ENCODE results near the gene ASPSCR1. TPM values are rescaled to one million over a fixed set of nuclear protein-coding genes. Genes with fewer than 3 reads are reported as not detected.
A peak's percentile ranks its signal among the peaks of the same experiment; 100 is the strongest.

Gene ASPSCR1
- total and polyA plus RNA-seq, 2 of the 13 experiments (the other 11 are each of a cell fraction or from before 2014, with no cell fraction given) = 274 to 314 TPM

DNA sequence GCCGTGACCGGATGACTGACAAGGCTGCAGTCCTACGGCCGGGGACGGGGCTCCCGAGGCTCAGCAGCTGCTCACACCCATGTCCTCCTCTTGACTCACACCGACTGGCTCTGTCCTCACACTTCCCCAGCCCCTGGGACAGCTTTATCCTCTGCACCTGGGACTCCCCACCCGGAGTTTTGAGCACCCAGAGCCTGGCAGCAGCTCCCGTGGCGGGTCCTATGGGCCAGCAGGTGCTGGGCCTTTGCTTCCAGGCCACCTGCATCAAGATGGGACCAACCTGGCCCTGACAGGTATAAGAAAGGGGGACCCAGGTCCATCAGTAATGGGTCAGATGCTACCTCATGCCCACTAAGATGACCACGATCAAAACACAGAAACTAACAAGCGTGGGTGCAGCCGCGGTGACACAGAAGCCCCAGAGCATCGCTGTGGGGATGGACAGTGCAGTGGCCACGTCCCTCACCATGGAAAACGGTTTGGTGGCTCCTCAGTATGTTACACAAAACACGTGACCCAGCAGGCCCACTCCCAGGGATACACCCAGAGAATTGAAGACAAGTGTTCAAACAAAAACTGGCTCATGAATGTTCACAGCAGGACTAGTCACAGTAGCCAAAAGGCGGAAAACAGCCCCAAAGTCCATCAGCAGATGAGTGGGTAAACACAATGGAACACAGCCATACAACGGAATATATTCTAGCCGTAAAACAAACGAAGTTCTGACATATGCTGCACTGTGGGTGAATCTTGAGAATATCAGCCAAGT is 13.2 kb upstream of the ASPSCR1 start (continued):
- TF ChIP-seq, protein P1, sequence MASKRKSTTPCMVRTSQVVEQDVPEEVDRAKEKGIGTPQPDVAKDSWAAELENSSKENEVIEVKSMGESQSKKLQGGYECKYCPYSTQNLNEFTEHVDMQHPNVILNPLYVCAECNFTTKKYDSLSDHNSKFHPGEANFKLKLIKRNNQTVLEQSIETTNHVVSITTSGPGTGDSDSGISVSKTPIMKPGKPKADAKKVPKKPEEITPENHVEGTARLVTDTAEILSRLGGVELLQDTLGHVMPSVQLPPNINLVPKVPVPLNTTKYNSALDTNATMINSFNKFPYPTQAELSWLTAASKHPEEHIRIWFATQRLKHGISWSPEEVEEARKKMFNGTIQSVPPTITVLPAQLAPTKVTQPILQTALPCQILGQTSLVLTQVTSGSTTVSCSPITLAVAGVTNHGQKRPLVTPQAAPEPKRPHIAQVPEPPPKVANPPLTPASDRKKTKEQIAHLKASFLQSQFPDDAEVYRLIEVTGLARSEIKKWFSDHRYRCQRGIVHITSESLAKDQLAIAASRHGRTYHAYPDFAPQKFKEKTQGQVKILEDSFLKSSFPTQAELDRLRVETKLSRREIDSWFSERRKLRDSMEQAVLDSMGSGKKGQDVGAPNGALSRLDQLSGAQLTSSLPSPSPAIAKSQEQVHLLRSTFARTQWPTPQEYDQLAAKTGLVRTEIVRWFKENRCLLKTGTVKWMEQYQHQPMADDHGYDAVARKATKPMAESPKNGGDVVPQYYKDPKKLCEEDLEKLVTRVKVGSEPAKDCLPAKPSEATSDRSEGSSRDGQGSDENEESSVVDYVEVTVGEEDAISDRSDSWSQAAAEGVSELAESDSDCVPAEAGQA (IDR thresholded peaks at IDR 0.05; ENCODE audit: low read depth) = no peak
- TF ChIP-seq, protein P1 (CRISPR knock-in tag; IDR thresholded peaks at IDR 0.05; ENCODE audit: borderline replicate concordance) = no peak
- TF ChIP-seq, protein P2, sequence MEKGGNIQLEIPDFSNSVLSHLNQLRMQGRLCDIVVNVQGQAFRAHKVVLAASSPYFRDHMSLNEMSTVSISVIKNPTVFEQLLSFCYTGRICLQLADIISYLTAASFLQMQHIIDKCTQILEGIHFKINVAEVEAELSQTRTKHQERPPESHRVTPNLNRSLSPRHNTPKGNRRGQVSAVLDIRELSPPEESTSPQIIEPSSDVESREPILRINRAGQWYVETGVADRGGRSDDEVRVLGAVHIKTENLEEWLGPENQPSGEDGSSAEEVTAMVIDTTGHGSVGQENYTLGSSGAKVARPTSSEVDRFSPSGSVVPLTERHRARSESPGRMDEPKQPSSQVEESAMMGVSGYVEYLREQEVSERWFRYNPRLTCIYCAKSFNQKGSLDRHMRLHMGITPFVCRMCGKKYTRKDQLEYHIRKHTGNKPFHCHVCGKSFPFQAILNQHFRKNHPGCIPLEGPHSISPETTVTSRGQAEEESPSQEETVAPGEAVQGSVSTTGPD (CRISPR knock-in tag; IDR thresholded peaks at IDR 0.05) = peak; percentile 55; the same call in 1 of the 2 replicates
- TF ChIP-seq MEIS2 (CRISPR knock-in tag; IDR thresholded peaks at IDR 0.05) (no peak), RFXANK (CRISPR knock-in tag; IDR thresholded peaks at IDR 0.05) (no peak), ZMYM3 (CRISPR knock-in tag; IDR thresholded peaks at IDR 0.05) (no peak), MBD4 (IDR thresholded peaks at IDR 0.05; ENCODE audit: borderline replicate concordance, low read length) (no peak), ETV5 (CRISPR knock-in tag; IDR thresholded peaks at IDR 0.05; ENCODE audit: borderline replicate concordance) (no peak; the same call in 1 of the 2 replicates), ZNF30 (CRISPR knock-in tag; IDR thresholded peaks at IDR 0.05) (no peak)
- TF ChIP-seq, protein P3, sequence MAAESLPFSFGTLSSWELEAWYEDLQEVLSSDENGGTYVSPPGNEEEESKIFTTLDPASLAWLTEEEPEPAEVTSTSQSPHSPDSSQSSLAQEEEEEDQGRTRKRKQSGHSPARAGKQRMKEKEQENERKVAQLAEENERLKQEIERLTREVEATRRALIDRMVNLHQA (CRISPR knock-in tag; IDR thresholded peaks at IDR 0.05) = no peak
- TF ChIP-seq, protein P4, sequence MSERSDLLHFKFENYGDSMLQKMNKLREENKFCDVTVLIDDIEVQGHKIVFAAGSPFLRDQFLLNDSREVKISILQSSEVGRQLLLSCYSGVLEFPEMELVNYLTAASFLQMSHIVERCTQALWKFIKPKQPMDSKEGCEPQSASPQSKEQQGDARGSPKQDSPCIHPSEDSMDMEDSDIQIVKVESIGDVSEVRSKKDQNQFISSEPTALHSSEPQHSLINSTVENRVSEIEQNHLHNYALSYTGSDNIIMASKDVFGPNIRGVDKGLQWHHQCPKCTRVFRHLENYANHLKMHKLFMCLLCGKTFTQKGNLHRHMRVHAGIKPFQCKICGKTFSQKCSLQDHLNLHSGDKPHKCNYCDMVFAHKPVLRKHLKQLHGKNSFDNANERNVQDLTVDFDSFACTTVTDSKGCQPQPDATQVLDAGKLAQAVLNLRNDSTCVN (CRISPR knock-in tag; IDR thresholded peaks at IDR 0.05; ENCODE audit: borderline replicate concordance) = no peak
- TF ChIP-seq, protein P5, sequence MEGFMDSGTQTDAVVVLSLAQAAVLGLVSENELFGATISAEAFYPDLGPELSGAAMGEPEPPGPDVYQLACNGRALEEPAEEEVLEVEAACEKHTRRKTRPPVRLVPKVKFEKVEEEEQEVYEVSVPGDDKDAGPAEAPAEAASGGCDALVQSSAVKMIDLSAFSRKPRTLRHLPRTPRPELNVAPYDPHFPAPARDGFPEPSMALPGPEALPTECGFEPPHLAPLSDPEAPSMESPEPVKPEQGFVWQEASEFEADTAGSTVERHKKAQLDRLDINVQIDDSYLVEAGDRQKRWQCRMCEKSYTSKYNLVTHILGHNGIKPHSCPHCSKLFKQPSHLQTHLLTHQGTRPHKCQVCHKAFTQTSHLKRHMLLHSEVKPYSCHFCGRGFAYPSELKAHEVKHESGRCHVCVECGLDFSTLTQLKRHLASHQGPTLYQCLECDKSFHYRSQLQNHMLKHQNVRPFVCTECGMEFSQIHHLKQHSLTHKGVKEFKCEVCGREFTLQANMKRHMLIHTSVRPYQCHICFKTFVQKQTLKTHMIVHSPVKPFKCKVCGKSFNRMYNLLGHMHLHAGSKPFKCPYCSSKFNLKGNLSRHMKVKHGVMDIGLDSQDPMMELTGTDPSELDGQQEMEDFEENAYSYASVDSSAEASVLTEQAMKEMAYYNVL (CRISPR knock-in tag; IDR thresholded peaks at IDR 0.05; ENCODE audit: borderline replicate concordance) = no peak
